A549 (cell line): ENCODE measurements around the gene MGAT3. TPM values are rescaled to one million over a fixed set of nuclear protein-coding genes. Genes with fewer than 3 reads are reported as not detected.

ENCODE experiments used
- ATAC-seq, 2 experiments: fragments of 200-7000 bp in 1 of 2; fragments of >200 bp in 1 of 2; cut with Nextera tagmentation in 1 of 2; cut with Tn5 transposase in 1 of 2; 3 replicates each; pipeline versions ENCODE4 v1.8.0 to v1.9.1; 2018 to 2020; ENCODE audit warnings: mild to moderate bottlenecking in 1 of 2, moderate library complexity in 1 of 2
- CTCF ChIA-PET: fragments of 300-600 bp; sonication (Branson Sonifier 250); formaldehyde crosslinking; extraction: SDS; loops from one replicate; lab custom pipeline; 2021; ENCODE audit warnings: antibody characterized with exemption, inconsistent platforms; lab: Yijun Ruan, JAX
- POLR2A ChIA-PET: fragments of 350-600 bp; formaldehyde crosslinking; extraction: SDS; loops from one replicate; lab custom pipeline; 2021; ENCODE audit warnings: antibody characterized with exemption, inconsistent platforms; lab: Yijun Ruan, JAX
- DNase-seq, 2 experiments: peaks; one replicate each; pipeline versions ENCODE4 v3.0.0 to v3.0.0-alpha.2; 2011 to 2016; ENCODE audit warnings: low read depth in 1 of 2, low spot score in 1 of 2
- FAIRE-seq: peaks from 2 replicates; lab custom pipeline; 2011; peaks lifted over from hg19 to GRCh38; lab: Jason Lieb, UNC
- H3K27ac ChIP-seq, 2 experiments: fragments of >200 bp; sonication (Bioruptor Twin); formaldehyde crosslinking; 3 replicates each; pipeline ENCODE4 v1.5.1; 2016 to 2017
- H3K4me1 ChIP-seq: fragments of >200 bp; sonication (Bioruptor Twin); formaldehyde crosslinking; 3 replicates; pipeline ENCODE4 v1.6.1; 2016
- H3K4me2 ChIP-seq: fragments of >200 bp; sonication (Bioruptor Twin); formaldehyde crosslinking; 3 replicates; pipeline ENCODE4 v1.6.1; 2016
- H3K4me3 ChIP-seq: fragments of >200 bp; sonication (Bioruptor Twin); formaldehyde crosslinking; 3 replicates; pipeline ENCODE4 v1.5.1; 2016
- H3K9me3 ChIP-seq: fragments of >200 bp; sonication (Bioruptor Twin); formaldehyde crosslinking; 3 replicates; pipeline ENCODE4 v1.6.1; 2016
- CBX8 ChIP-seq: fragments of 200-600 bp; sonication (generic); IDR thresholded peaks from 2 replicates; pipeline ENCODE4 v1.6.1; 2016
- CEBPB ChIP-seq, 2 experiments: fragments of >200 bp in 1 of 2; sonication (Bioruptor Twin) in 1 of 2; formaldehyde crosslinking in 1 of 2; IDR thresholded peaks; 2 replicates each; pipeline ENCODE4 v1.6.1; 2012 to 2016
- EHMT2 ChIP-seq: fragments of 200-600 bp; sonication (generic); IDR thresholded peaks from 2 replicates; pipeline ENCODE4 v1.6.1; 2016; ENCODE audit warnings: antibody characterized with exemption, low read depth, mild to moderate bottlenecking, moderate library complexity
- EP300 ChIP-seq, 2 experiments: fragments of >200 bp; sonication (Bioruptor Twin); formaldehyde crosslinking; IDR thresholded peaks; 2 replicates in 1 of 2; 3 replicates in 1 of 2; pipeline ENCODE4 v1.6.1; 2016 to 2017
- FOSB ChIP-seq: fragments of 250-450 bp; sonication (Bioruptor Pico); IDR thresholded peaks from 2 replicates; pipeline ENCODE4 v1.5.0; 2020; ENCODE audit warnings: mild to moderate bottlenecking, moderate library complexity
- FOXS1 ChIP-seq: fragments of 250-450 bp; sonication (Bioruptor Pico); IDR thresholded peaks from 2 replicates; pipeline ENCODE4 v1.5.0; 2020; ENCODE audit warnings: mild to moderate bottlenecking, moderate library complexity
- HDAC2 ChIP-seq: fragments of 200-600 bp; sonication (generic); IDR thresholded peaks from 2 replicates; pipeline ENCODE4 v1.6.1; 2016
- HOXA7 ChIP-seq: fragments of 250-450 bp; sonication (Bioruptor Pico); IDR thresholded peaks from 2 replicates; pipeline ENCODE4 v1.5.0; 2020; ENCODE audit warnings: mild to moderate bottlenecking, moderate library complexity
- JUN ChIP-seq, 2 experiments: fragments of >200 bp; sonication (Bioruptor Twin); formaldehyde crosslinking; IDR thresholded peaks; 2 replicates in 1 of 2; 3 replicates in 1 of 2; pipeline ENCODE4 v1.6.1; 2016 to 2017
- KDM5A ChIP-seq: fragments of 200-600 bp; sonication (generic); IDR thresholded peaks from 2 replicates; pipeline ENCODE4 v1.6.1; 2016; ENCODE audit warnings: antibody characterized with exemption, mild to moderate bottlenecking
- NFE2L2 ChIP-seq: fragments of 150-350 bp; conservative IDR thresholded peaks from 2 replicates; pipeline ENCODE4 v1.6.1; 2014; ENCODE audit warnings: low read length
- POLR2AphosphoS2 ChIP-seq: conservative IDR thresholded peaks from 2 replicates; pipeline ENCODE4 v1.6.1; 2012; ENCODE audit warnings: low read length, improper control_type of control experiment, inconsistent platforms
- RCOR1 ChIP-seq: fragments of 150-350 bp; IDR thresholded peaks from 2 replicates; pipeline ENCODE4 v1.6.1; 2014; ENCODE audit warnings: antibody characterized with exemption, low read length, low read depth
- RFX5 ChIP-seq: fragments of 450-650 bp; IDR thresholded peaks from 2 replicates; pipeline ENCODE4 v1.7.1; 2014; ENCODE audit warnings: antibody characterized with exemption, mild to moderate bottlenecking, moderate library complexity
- SREBF2 ChIP-seq: fragments of 450-650 bp; IDR thresholded peaks from 2 replicates; pipeline ENCODE4 v1.6.1; 2014; ENCODE audit warnings: mild to moderate bottlenecking, moderate library complexity
- USF2 ChIP-seq: fragments of 450-650 bp; IDR thresholded peaks from 2 replicates; pipeline ENCODE4 v1.6.1; 2014; ENCODE audit warnings: antibody characterized with exemption
- ZC3H11A ChIP-seq: fragments of 450-650 bp; IDR thresholded peaks from 2 replicates; pipeline ENCODE4 v1.6.1; 2014; ENCODE audit warnings: antibody characterized with exemption, mild to moderate bottlenecking
- ZNF302 ChIP-seq: fragments of 250-450 bp; sonication (Bioruptor Pico); IDR thresholded peaks from 2 replicates; pipeline ENCODE4 v1.9.0; 2021; ENCODE audit warnings: inconsistent platforms, mild to moderate bottlenecking, moderate library complexity
- ZSCAN20 ChIP-seq: fragments of 250-450 bp; sonication (Bioruptor Pico); IDR thresholded peaks from 2 replicates; pipeline ENCODE4 v1.8.0; 2022; ENCODE audit warnings: mild to moderate bottlenecking, moderate library complexity
- WGBS: methylation state at CpG from one replicate; pipeline ENCODE4 v1.1.6; 2017; ENCODE audit errors: missing lambda C conversion rate; 5-methylcytosine and 5-hydroxymethylcytosine counted together
- polyA plus RNA-seq, 4 experiments: library from polyadenylated mRNA; depleted of rRNA in 3 of 4; stranded (reverse); fragments of >200 nt; fragmentation: RNase III in 1 of 4; extraction: RNeasy Plus Mini Kit Qiagen cat#74134 plus additional on column Dnase treatment in 1 of 4; gene quantifications; 2 replicates in 3 of 4; 3 replicates in 1 of 4; pipeline ENCODE4 v1.2.3, GENCODE V29; 2011 to 2017
- TF ChIP-seq, protein P1 (sequence below): fragments of 250-450 bp; sonication (Bioruptor Pico); IDR thresholded peaks from 2 replicates; pipeline ENCODE4 v1.5.0; 2021; ENCODE audit warnings: mild to moderate bottlenecking, moderate library complexity, borderline replicate concordance
- TF ChIP-seq, protein P2 (sequence below): fragments of >200 bp; sonication (Bioruptor Twin); formaldehyde crosslinking; IDR thresholded peaks from 3 replicates; pipeline ENCODE4 v1.5.1; 2016

MGAT3 gene
- polyA plus RNA-seq, 2 of the 4 experiments (the other 2 are of a cell fraction): 0.62 to 0.84 TPM

DNA sequence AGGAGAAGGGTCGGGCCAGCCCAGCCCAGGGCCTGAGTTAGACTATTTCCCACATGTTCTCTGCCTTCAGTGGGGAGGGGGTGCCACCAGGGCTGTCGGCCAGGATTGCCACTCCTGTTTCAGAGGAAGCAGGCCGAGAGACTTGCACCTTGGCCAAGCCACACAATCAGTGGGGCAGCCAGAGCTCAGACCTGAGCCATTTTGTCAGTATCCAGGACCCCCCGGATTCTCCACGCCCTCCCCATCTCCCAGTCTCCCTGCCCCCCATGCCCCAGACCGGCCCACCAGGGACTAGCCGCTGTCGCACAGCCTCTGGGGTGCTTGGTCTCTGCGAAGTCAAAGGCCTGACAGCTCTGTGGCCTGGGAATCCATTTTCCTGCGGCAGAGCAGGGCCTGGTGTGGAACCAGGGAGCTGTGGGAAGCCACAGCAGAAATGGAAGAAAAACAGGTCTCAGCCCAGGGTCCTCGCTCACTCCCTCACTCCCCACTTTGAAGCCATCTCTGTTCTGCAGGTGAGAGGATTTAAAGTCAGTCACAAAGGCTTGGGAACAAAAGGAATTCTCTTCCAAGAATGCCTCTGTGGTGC is 25.5 kb upstream of the MGAT3 start (continued):
- TF ChIP-seq, protein P1, sequence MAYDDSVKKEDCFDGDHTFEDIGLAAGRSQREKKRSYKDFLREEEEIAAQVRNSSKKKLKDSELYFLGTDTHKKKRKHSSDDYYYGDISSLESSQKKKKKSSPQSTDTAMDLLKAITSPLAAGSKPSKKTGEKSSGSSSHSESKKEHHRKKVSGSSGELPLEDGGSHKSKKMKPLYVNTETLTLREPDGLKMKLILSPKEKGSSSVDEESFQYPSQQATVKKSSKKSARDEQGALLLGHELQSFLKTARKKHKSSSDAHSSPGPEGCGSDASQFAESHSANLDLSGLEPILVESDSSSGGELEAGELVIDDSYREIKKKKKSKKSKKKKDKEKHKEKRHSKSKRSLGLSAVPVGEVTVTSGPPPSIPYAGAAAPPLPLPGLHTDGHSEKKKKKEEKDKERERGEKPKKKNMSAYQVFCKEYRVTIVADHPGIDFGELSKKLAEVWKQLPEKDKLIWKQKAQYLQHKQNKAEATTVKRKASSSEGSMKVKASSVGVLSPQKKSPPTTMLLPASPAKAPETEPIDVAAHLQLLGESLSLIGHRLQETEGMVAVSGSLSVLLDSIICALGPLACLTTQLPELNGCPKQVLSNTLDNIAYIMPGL (CRISPR knock-in tag): no peak
- TF ChIP-seq JUN (IDR thresholded peaks at IDR 0.05) (no peak), ZNF302 (CRISPR knock-in tag) (no peak)
- TF ChIP-seq, all 56 proteins: peak for 0

GRCh38 chr22:39431821-39432251 is 25.0 kb upstream of the MGAT3 start:
- DNase-seq (no peak), ATAC-seq (no peak), FAIRE-seq (no peak)
- ChIA-PET CTCF (no interaction called here), POLR2A (no interaction called here)
- Histone ChIP-seq H3K4me2 (no peak overlapping the region), H3K4me3 (no peak overlapping the region), H3K4me1 (0 out of 3 replicates have a peak, but pooled peaks cover 1% of the 10 kb centered on the region), H3K9me3 (no peaks in the 10 kb centered on the region), H3K27ac (no peak overlapping the region)
- WGBS: 82% methylated on average over 5 of the region's 8 CpGs
- no peak for TF ChIP-seq ZC3H11A
- TF ChIP-seq CEBPB (IDR thresholded peaks at IDR 0.05): no peak
- TF ChIP-seq RCOR1: no peak
- no peak for TF ChIP-seq ZNF302 (CRISPR knock-in tag)
- no peak for TF ChIP-seq RFX5
- no peak for TF ChIP-seq POLR2AphosphoS2
- TF ChIP-seq, protein P2, sequence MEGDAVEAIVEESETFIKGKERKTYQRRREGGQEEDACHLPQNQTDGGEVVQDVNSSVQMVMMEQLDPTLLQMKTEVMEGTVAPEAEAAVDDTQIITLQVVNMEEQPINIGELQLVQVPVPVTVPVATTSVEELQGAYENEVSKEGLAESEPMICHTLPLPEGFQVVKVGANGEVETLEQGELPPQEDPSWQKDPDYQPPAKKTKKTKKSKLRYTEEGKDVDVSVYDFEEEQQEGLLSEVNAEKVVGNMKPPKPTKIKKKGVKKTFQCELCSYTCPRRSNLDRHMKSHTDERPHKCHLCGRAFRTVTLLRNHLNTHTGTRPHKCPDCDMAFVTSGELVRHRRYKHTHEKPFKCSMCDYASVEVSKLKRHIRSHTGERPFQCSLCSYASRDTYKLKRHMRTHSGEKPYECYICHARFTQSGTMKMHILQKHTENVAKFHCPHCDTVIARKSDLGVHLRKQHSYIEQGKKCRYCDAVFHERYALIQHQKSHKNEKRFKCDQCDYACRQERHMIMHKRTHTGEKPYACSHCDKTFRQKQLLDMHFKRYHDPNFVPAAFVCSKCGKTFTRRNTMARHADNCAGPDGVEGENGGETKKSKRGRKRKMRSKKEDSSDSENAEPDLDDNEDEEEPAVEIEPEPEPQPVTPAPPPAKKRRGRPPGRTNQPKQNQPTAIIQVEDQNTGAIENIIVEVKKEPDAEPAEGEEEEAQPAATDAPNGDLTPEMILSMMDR: no peak
- no peak for TF ChIP-seq HOXA7 (CRISPR knock-in tag)
- TF ChIP-seq EHMT2: no peak
- no peak for TF ChIP-seq FOXS1 (CRISPR knock-in tag)
- no peak for TF ChIP-seq USF2
- TF ChIP-seq, protein P1 (CRISPR knock-in tag): no peak
- no peak for TF ChIP-seq CBX8
- TF ChIP-seq KDM5A: no peak
- TF ChIP-seq HDAC2: no peak
- TF ChIP-seq ZSCAN20 (CRISPR knock-in tag): no peak
- no peak for TF ChIP-seq SREBF2
- TF ChIP-seq NFE2L2: no peak
- no peak for TF ChIP-seq EP300 (IDR thresholded peaks at IDR 0.05)
- TF ChIP-seq FOSB (CRISPR knock-in tag): no peak
